ENCODE measurements around the gene MDM2. TPM values are rescaled to one million over a fixed set of nuclear protein-coding genes. Genes with fewer than 3 reads are reported as not detected.

MDM2 gene
- total RNA-seq, 2 experiments from 2014 or later: 148 to 153 TPM

GRCh38 chr12:68761901-68762630 is 45.9 kb upstream of the MDM2 start:
- no peak for ATAC-seq
- CTCF ChIA-PET: no interaction called here
- POLR2A ChIA-PET: no interaction called here
- intact Hi-C loops (cut with micrococcal nuclease): no loop called here
- H3K4me1 Mint-ChIP-seq (ENCODE audit: low read depth): no peaks in the 10 kb centered on the region
- peaks cover 13% of the 10 kb centered on the region for H3K36me3 Mint-ChIP-seq (ENCODE audit: low read depth)
- no peak overlapping the region for H3K4me3 Mint-ChIP-seq
- no peaks in the 10 kb centered on the region for H3K27me3 Mint-ChIP-seq
- no peaks in the 10 kb centered on the region for H3K9me3 Mint-ChIP-seq
- no peak overlapping the region for H3K27ac Mint-ChIP-seq
- TF ChIP-seq CTCF (IDR thresholded peaks at IDR 0.05): no peak
- no peak for DNase-seq

DNA sequence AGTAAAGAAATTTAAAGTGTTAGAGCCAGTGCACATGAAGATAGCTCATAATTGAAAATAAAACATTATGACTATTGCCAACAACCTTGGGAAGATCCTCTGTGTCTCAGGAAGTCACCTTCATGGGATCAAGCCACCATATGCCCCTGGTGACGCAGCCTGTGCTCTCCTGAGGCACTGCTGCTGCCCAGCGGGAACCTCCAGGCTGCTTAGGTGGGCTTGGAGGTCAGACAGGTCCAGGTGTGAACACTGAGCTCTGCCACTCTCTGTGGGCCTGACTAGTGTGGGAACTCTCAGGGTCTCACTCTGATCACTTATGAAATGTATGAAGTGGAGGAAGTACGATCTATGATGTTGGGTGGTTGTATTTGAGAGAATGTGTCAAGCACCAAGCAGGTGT is 45.3 kb upstream of the MDM2 start:
- no peak for TF ChIP-seq CTCF (IDR thresholded peaks at IDR 0.05)
- ChIA-PET POLR2A (no interaction called here), CTCF (no interaction called here)
- peaks cover 13% of the 10 kb centered on the region for H3K36me3 Mint-ChIP-seq (ENCODE audit: low read depth)
- DNase-seq (no peak), ATAC-seq (no peak)
- H3K27me3 Mint-ChIP-seq: no peaks in the 10 kb centered on the region
- H3K27ac Mint-ChIP-seq: no peak overlapping the region
- no peak overlapping the region for H3K4me3 Mint-ChIP-seq
- H3K4me1 Mint-ChIP-seq (ENCODE audit: low read depth): no peaks in the 10 kb centered on the region
- intact Hi-C loops (cut with micrococcal nuclease): no loop called here
- H3K9me3 Mint-ChIP-seq: no peaks in the 10 kb centered on the region

GRCh38 chr12:68765696-68766095 is 42.3 kb upstream of the MDM2 start:
- DNase-seq: no peak
- TF ChIP-seq CTCF (IDR thresholded peaks at IDR 0.05): no peak
- H3K27me3 Mint-ChIP-seq: no peaks in the 10 kb centered on the region
- no peak for ATAC-seq
- intact Hi-C loops (cut with micrococcal nuclease): no loop called here
- H3K36me3 Mint-ChIP-seq (ENCODE audit: low read depth): peaks cover 8% of the 10 kb centered on the region
- H3K27ac Mint-ChIP-seq: no peak overlapping the region
- POLR2A ChIA-PET: interaction anchor here (0.7 kb wide), 1 partner anchor 370 kb away, joined by 3 read pairs; no protein-coding TSS in a partner anchor
- no peak overlapping the region for H3K4me3 Mint-ChIP-seq
- H3K9me3 Mint-ChIP-seq: no peaks in the 10 kb centered on the region
- H3K4me1 Mint-ChIP-seq (ENCODE audit: low read depth): no peaks in the 10 kb centered on the region
- CTCF ChIA-PET: no interaction called here

DNA sequence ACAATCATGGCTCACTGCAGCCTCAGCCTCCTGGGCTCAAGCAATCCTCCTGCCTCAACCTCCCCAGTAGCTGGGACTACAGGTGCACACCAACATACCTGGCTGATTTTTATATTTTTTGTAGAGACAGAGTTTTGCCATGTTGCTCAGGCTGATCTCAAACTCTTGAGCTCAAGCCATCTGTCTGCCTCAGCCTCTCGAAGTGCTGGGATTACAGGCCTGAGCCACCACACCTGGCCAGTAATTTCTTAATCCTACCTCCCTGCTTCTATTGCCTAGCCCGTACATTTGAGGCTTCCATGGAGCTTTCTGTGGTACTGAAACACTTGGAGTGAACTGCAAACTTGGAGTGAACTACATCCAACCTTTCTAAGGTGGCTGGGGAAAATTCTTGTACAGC is 41.3 kb upstream of the MDM2 start:
- H3K36me3 Mint-ChIP-seq (ENCODE audit: low read depth): peaks cover 6% of the 10 kb centered on the region
- H3K27me3 Mint-ChIP-seq: no peaks in the 10 kb centered on the region
- H3K9me3 Mint-ChIP-seq: no peaks in the 10 kb centered on the region
- H3K4me1 Mint-ChIP-seq (ENCODE audit: low read depth): peaks cover 3% of the 10 kb centered on the region
- H3K4me3 Mint-ChIP-seq: no peak overlapping the region
- CTCF ChIA-PET: no interaction called here
- no peak for TF ChIP-seq CTCF (IDR thresholded peaks at IDR 0.05)
- ATAC-seq (no peak), DNase-seq (no peak)
- POLR2A ChIA-PET: no interaction called here
- H3K27ac Mint-ChIP-seq: no peak overlapping the region
- intact Hi-C loops (cut with micrococcal nuclease): no loop called here

GRCh38 chr12:68767191-68767590 is 40.8 kb upstream of the MDM2 start:
- intact Hi-C loops (cut with micrococcal nuclease): no loop called here
- POLR2A ChIA-PET: no interaction called here

More at GRCh38 chr12:68767191-68767590, 40.8 kb upstream of the MDM2 start:
- Mint-ChIP-seq H3K4me1 (ENCODE audit: low read depth) (peaks cover 3% of the 10 kb centered on the region), H3K9me3 (no peaks in the 10 kb centered on the region), H3K27ac (no peak overlapping the region), H3K27me3 (no peaks in the 10 kb centered on the region), H3K36me3 (ENCODE audit: low read depth) (peaks cover 5% of the 10 kb centered on the region), H3K4me3 (no peak overlapping the region)
- DNase-seq (no peak), ATAC-seq (no peak)
- TF ChIP-seq CTCF (IDR thresholded peaks at IDR 0.05): no peak
- CTCF ChIA-PET: interaction anchor here (0.6 kb wide), 1 partner anchor 62 kb away, joined by 3 read pairs; no protein-coding TSS in a partner anchor
